ENCODE results near the gene LZIC.

GRCh38 chr1:9984253-9984652, 41.1 kb upstream of the LZIC start:
- TF ChIP-seq, protein P1, sequence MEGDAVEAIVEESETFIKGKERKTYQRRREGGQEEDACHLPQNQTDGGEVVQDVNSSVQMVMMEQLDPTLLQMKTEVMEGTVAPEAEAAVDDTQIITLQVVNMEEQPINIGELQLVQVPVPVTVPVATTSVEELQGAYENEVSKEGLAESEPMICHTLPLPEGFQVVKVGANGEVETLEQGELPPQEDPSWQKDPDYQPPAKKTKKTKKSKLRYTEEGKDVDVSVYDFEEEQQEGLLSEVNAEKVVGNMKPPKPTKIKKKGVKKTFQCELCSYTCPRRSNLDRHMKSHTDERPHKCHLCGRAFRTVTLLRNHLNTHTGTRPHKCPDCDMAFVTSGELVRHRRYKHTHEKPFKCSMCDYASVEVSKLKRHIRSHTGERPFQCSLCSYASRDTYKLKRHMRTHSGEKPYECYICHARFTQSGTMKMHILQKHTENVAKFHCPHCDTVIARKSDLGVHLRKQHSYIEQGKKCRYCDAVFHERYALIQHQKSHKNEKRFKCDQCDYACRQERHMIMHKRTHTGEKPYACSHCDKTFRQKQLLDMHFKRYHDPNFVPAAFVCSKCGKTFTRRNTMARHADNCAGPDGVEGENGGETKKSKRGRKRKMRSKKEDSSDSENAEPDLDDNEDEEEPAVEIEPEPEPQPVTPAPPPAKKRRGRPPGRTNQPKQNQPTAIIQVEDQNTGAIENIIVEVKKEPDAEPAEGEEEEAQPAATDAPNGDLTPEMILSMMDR (IDR thresholded peaks at IDR 0.05) = no peak
- no peak for TF ChIP-seq POLR2A (IDR thresholded peaks at IDR 0.05)

Measured in esophagus squamous epithelium (tissue), 4 donors.